Fibroblast of skin of abdomen (primary cell): ENCODE data around the gene ZNF823.

Experiments
- DNase-seq: peaks from one replicate; pipeline ENCODE4 v3.0.0-alpha.2; 2013

The ZNF823 gene

DNA sequence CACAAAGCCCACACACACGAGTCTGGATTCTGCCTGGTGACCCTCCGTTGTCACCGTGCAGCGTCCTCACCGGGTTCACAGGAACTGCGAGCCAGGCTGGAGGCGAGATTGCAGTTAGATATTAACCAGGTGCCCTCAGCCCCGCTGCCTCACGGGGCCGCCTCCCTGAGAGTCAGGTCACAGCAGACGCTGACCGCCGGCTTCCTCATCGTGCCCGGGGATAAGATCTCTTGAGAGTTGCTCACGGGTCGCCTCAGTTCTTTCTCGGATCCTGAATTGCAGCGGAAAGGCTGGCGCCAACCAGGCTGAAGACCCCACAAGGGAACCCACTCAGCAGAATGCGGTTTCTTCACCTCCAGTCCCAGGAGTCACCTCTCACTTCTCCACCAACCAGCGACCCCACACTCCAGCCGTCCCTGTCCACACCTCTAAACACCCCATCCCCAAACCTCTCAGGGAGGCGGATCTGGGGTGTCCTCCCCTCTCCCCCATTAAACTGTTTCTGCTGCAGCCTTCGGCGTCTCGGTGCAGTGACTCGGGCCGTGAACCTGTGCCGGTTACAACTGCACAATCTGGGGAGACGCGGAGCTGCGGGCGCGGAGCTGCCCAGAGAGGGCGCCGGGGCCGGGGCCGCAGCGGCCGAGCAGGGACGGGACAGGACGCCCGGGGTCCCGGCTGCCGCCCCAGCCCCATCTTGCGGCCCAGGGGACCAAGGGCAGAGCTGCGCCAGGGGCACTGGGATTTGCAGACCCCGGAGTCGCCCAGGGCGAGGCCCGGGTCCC, 591 bp downstream of the ZNF823 start:
- peak; percentile 23 for DNase-seq

GRCh38 chr19:11736696-11737095, 2.0 kb downstream of the ZNF823 start:
- DNase-seq, result peak; percentile 21

GRCh38 chr19:11735375-11735774, 3.4 kb downstream of the ZNF823 start:
- no peak for DNase-seq

- no peak for DNase-seq
Measured at GRCh38 chr19:11729586-11729985, 9.2 kb downstream of the ZNF823 start.

DNA sequence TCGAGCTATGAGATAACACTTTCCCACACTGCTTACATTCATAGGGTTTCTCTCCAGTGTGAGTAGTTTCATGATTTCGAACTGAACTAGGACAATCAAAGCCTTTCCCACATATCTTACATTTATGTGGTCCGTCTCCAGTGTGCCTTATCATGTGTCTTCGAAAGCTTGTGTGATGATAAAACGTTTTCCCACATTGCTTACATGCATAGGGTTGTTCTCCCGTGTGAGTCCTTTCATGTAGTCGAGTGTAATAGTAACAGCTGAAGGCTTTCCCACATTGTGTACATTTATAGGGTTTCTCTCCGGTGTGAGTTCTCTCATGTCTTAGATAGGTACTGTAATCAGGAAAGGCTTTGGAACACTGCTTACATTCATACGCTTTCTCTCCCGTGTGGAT, 16.3 kb downstream of the ZNF823 start:
- DNase-seq, result no peak

- DNase-seq, result no peak
Measured at GRCh38 chr19:11721681-11722080, 17.1 kb downstream of the ZNF823 start.

DNA sequence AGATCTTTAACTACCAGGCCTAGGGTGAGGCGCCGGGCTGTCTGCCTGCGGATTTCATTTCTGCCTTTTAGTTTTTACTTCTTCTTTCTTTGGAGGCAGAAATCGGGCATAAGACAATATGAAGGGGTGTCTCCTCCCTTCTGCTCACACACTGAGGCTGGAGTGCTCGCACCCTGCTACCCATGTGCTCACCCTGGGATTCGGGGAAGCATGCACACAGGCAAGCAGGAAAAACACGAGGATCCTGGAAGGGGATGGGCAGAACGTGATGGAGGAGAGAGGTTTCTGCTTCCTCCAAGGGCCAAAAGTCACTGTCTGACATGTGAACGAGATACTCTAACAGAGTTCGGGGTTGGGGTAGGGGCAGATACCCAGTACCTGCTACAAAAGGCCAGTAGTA, 28.4 kb downstream of the ZNF823 start:
- DNase-seq, result no peak

- DNase-seq, result no peak
Measured at GRCh38 chr19:11708457-11708856, 30.3 kb downstream of the ZNF823 start.

- DNase-seq, result no peak
Measured at GRCh38 chr19:11705474-11705873, 33.3 kb downstream of the ZNF823 start.

DNA sequence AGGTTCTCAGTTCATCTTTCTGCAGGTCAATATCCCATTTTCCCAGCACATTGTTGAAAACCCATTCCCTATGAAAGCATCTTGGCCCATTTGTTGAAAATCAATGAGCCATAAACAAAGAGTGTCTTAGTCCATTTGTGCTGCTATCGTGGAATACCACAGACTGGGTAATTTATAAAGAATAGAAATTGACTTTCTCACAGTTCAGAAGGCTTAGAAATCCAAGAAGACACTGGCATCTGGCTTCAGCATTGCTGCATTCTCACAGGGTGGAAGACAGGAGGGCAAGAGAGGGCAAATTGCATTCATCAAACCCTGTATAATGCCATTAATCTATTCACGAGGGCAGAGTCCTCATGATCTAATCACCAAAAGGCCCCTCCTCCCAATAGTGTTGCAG, 34.1 kb downstream of the ZNF823 start:
- no peak for DNase-seq

GRCh38 chr19:11699931-11700794, 38.6 kb downstream of the ZNF823 start:
- peak; percentile 13 for DNase-seq

DNA sequence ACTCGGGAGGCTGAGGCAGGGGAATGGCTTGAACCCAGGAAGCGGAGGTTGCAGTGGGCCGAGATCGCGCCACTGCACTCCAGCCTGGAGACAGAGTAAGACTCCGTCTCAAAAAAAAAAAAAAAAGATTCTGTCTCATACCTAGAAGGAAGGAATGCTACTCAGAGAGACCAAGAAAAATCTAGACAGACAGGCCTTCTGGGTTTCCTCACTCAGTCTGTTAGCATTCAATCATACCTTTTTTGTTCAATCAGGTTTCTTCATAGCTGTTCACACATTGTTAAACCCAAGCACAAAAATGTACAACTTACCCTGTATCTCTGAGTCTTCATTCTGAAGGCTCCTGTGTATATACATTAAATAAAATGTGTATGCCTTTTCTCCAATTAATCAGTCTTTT, 40.5 kb downstream of the ZNF823 start:
- DNase-seq, result no peak

DNA sequence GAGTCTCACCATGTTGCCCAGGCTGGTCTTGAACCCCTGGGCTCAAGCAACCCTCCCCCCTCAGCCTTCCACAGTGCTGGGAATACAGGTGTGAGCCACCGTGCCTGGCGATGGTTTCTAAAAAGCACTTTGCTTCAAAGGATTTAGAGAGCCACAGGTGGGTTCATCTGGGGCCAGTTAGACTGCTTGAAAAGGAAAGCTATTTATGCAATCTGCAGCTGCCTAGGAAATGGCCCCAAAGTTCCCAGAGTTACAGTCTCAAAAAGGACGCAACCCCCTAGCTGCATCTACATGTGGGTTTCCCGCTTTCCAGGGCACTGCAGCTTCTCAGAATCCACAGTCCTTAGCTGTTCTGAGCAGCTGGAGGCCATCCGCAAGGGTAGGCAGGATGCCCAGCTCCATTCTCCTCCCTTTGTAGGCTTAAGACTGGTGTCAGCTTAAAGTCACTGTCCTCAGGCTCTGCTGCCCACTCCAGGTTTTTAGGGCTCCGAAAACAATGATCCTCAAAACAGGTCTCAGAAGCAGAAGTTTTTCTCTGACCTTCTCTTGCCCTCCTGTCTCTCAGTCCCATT, 41.4 kb downstream of the ZNF823 start:
- DNase-seq, result no peak

GRCh38 chr19:11694533-11695439, 44.0 kb downstream of the ZNF823 start:
- DNase-seq, result peak; percentile 90

GRCh38 chr19:11693505-11694499, 44.9 kb downstream of the ZNF823 start:
- peak; percentile 88 for DNase-seq

DNA sequence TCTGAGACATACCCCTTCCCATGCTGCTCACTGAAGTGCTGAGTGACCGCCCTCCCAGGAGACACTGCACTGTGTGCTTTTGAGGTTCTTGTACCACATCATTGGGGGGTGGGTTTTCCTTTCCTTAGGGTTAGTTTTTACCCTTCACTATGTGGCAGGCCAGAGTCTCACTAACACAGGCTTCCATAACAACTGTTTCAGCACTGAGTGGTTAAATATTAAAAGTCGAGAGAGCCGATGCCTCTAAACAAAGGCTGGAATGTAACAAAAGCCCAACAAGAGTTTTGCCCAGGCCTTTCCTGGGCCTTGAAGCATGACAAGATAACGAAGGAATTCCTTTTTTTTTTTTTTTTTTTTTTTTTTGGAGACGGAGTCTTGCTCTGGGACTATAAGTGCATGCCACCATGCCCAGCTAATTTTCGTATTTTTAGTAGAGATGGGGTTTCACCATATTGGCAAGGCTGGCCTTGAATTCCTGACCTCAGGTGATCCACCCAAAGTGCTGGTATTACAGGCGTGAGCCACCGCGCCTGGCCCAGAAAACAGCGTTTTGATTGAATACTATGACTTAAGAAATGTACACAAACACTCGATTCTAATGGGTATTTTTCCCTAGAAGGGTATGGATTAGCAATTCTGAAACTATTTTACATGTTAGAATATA, 46.5 kb downstream of the ZNF823 start:
- no peak for DNase-seq

DNA sequence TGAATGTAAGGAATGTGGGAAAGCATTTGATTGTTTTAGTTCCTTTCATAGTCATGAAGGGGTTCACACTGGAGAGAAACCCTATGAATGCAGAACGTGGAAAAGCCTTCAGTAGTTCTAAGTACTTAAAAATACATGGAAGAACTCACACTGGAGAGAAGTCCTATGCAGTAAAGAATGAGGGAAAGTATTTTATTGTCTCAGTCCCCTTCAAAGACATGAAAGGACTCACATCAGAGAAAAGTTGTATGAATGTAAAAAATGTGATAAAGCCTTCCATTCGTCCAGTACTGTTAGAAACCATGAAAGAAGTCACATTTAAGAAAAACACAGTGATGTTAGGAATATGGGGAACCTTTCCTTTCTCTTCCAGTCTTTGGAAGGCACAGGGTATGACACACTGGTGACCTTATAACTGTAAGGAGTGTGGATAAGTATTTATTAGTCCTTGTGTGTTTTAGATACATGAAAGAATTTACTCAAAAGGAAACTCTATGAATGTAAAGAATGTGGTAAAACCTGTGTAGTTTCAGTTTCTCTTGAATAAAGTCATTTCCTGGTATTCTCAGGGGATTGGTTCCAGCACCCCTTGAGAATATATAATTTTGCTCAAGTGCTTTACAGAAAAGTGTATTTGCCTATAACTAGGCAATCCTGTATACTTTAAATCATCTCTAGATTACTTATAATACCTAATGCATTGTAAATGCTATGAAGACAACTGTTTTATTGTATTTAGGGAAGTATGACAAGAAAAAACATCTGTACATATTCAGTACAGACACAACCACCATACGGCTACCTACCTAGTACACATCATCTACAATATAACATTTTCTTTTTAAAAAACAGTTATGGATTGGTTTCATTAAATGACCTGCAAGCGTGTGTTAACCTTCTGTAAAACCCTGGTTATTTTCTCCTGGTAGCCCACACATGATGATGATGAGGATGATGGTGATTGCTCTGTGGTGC, 52.8 kb downstream of the ZNF823 start:
- DNase-seq, result no peak

- no peak for DNase-seq
Measured at GRCh38 chr19:11684987-11685675, 53.6 kb downstream of the ZNF823 start.
